GM18519 (cell line): ENCODE data around the gene EAF2.

ENCODE experiments used
- ATAC-seq: cut with Tn5 transposase; IDR thresholded peaks from one replicate; pipeline ENCODE4 v1.9.1; 2021; ENCODE audit warnings: mild to moderate bottlenecking, moderate library complexity; ENCODE audit not compliant: unreplicated experiment, low FRiP score

The EAF2 gene

GRCh38 chr3:121834671-121835464 is at the start of gene EAF2, which contains the start of gene IQCB1:
EAF2 (plus strand) TSS chr3:121835209; CDS start chr3:121835286, 77 bp downstream.
IQCB1 (minus strand) TSS chr3:121835060; CDS start chr3:121828960, 6,100 bp downstream.
- ATAC-seq = peak; percentile 99

- no peak for ATAC-seq
Measured at GRCh38 chr3:121786485-121786884, 48.5 kb upstream of the EAF2 start.

GRCh38 chr3:121793078-121793477 is 41.9 kb upstream of the EAF2 start:
- no peak for ATAC-seq

- ATAC-seq = no peak
Measured at GRCh38 chr3:121794264-121794983, 40.6 kb upstream of the EAF2 start.

- ATAC-seq = no peak
Measured at GRCh38 chr3:121796970-121797369, 38.0 kb upstream of the EAF2 start.

GRCh38 chr3:121800906-121801305 is 34.1 kb upstream of the EAF2 start:
- no peak for ATAC-seq

GRCh38 chr3:121803771-121804320 is 31.2 kb upstream of the EAF2 start:
- ATAC-seq = no peak

- peak; percentile 98 for ATAC-seq
Measured at GRCh38 chr3:121809249-121809648, 25.8 kb upstream of the EAF2 start.

- no peak for ATAC-seq
Measured at GRCh38 chr3:121817753-121818152, 17.3 kb upstream of the EAF2 start.

- no peak for ATAC-seq
Measured at GRCh38 chr3:121818578-121818977, 16.4 kb upstream of the EAF2 start.

GRCh38 chr3:121819236-121819635 is 15.8 kb upstream of the EAF2 start:
- no peak for ATAC-seq

GRCh38 chr3:121821421-121822199 is 13.4 kb upstream of the EAF2 start:
- ATAC-seq = no peak

GRCh38 chr3:121822973-121823372 is 12.0 kb upstream of the EAF2 start:
- no peak for ATAC-seq

- ATAC-seq = no peak
Measured at GRCh38 chr3:121834157-121834670, 795 bp upstream of the EAF2 start.

- no peak for ATAC-seq
Measured at GRCh38 chr3:121835465-121835801, 424 bp downstream of the EAF2 start.

GRCh38 chr3:121836064-121836463 is 1.1 kb downstream of the EAF2 start:
- ATAC-seq = no peak

- no peak for ATAC-seq
Measured at GRCh38 chr3:121836481-121836880, 1.5 kb downstream of the EAF2 start.

GRCh38 chr3:121839962-121840361 is 5.0 kb downstream of the EAF2 start:
- no peak for ATAC-seq

- no peak for ATAC-seq
Measured at GRCh38 chr3:121844892-121845291, 9.9 kb downstream of the EAF2 start.

- ATAC-seq = no peak
Measured at GRCh38 chr3:121852256-121852655, 17.2 kb downstream of the EAF2 start.

- ATAC-seq = no peak
Measured at GRCh38 chr3:121855555-121855954, 20.5 kb downstream of the EAF2 start.
